CD4-positive, alpha-beta T cell (primary cell): Measurements from ENCODE around the gene FAM174C. TPM values are rescaled to one million over a fixed set of nuclear protein-coding genes. Genes with fewer than 3 reads are reported as not detected.
A peak's percentile ranks its signal among the peaks of the same experiment; 100 is the strongest.

Experiments used
- ATAC-seq: fragments of 200-7000 bp; cut with Tn5 transposase; one replicate; pipeline ENCODE4 v1.10.0; 2022; ENCODE audit warnings: mild to moderate bottlenecking; ENCODE audit not compliant: poor library complexity
- CTCF ChIA-PET: fragments of 350-600 bp; sonication (Branson Sonifier 250); formaldehyde crosslinking; loops from one replicate; lab custom pipeline; 2021; ENCODE audit warnings: antibody characterized with exemption, inconsistent platforms; lab: Charles Lee
- POLR2A ChIA-PET: fragments of 350-600 bp; sonication (Branson Sonifier 250); formaldehyde crosslinking; loops from one replicate; lab custom pipeline; 2021; ENCODE audit warnings: antibody characterized with exemption, inconsistent platforms; lab: Charles Lee
- DNase-seq, 14 experiments: peaks; one replicate each; pipeline ENCODE4 v3.0.0-alpha.2; 2013 to 2020; ENCODE audit warnings: mixed read lengths in 2 of 14
- H3K27ac ChIP-seq, 2 donors: one replicate each; pipeline versions ENCODE4 v1.5.1 to v1.7.0; 2013; ENCODE audit warnings: low read length in 2 of 2, low read depth in 1 of 2, mild to moderate bottlenecking in 1 of 2
- H3K27me3 ChIP-seq, 2 experiments: 1 replicate in 1 of 2; 2 replicates in 1 of 2; pipeline versions ENCODE4 v1.6.1 to v1.7.0; 2013; ENCODE audit warnings: low read length in 2 of 2, control low read depth in 1 of 2, mild to moderate bottlenecking in 1 of 2, moderate library complexity in 1 of 2; ENCODE audit not compliant: insufficient read depth in 2 of 2, control insufficient read depth in 1 of 2
- H3K36me3 ChIP-seq: one replicate; pipeline ENCODE4 v1.6.1; 2013; ENCODE audit warnings: low read length, control low read depth; ENCODE audit not compliant: insufficient read depth
- H3K4me1 ChIP-seq: one replicate; pipeline ENCODE4 v1.6.1; 2013; ENCODE audit warnings: low read length, control low read depth; ENCODE audit not compliant: insufficient read depth
- H3K4me3 ChIP-seq: one replicate; pipeline ENCODE4 v1.5.1; 2013; ENCODE audit warnings: mild to moderate bottlenecking, low read length, moderate library complexity
- H3K9me3 ChIP-seq, 2 experiments: 1 replicate in 1 of 2; 2 replicates in 1 of 2; pipeline versions ENCODE4 v1.6.1 to v1.7.0; 2013; ENCODE audit warnings: low read length in 2 of 2, mild to moderate bottlenecking in 2 of 2, control low read depth in 1 of 2, moderate library complexity in 1 of 2; ENCODE audit not compliant: control insufficient read depth in 1 of 2, insufficient read depth in 1 of 2
- H3K27ac Mint-ChIP-seq: one replicate; pipeline ENCODE4 v1.8.0; 2020; ENCODE audit warnings: mixed read lengths
- H3K27me3 Mint-ChIP-seq: one replicate; pipeline ENCODE4 v1.8.0; 2021; ENCODE audit warnings: mixed read lengths
- H3K36me3 Mint-ChIP-seq: one replicate; pipeline ENCODE4 v1.8.0; 2021; ENCODE audit warnings: low read depth, mixed read lengths
- H3K4me1 Mint-ChIP-seq: one replicate; pipeline ENCODE4 v1.8.0; 2021; ENCODE audit warnings: low read depth, mixed read lengths
- H3K4me3 Mint-ChIP-seq: one replicate; pipeline ENCODE4 v1.8.0; 2020; ENCODE audit warnings: mild to moderate bottlenecking, mixed read lengths
- H3K9me3 Mint-ChIP-seq: one replicate; pipeline ENCODE4 v1.8.0; 2020; ENCODE audit warnings: mixed read lengths
- CTCF ChIP-seq: fragments of 200-600 bp; IDR thresholded peaks from one replicate; pipeline ENCODE4 v1.8.0; 2022; ENCODE audit warnings: antibody characterized with exemption, mild to moderate bottlenecking
- intact Hi-C, 2 experiments: fragments of 100-400 bp; cut with DNase I in 1 of 2; cut with micrococcal nuclease in 1 of 2; formaldehyde crosslinking; loops; one replicate each; pipeline versions ENCODE4 v1.15.1 to v1.9.0; 2023 to 2025; cut with DNase I, micrococcal nuclease
- total RNA-seq, 174 experiments: library from RNA in 2 of 174; stranded (reverse) in 2 of 174; gene quantifications; one replicate each; pipeline ENCODE4 v1.2.3 and lab custom pipeline; 2021 to 2026

The FAM174C gene
- total RNA-seq, 2 experiments from 2014 or later, result 32.0 to 38.3 TPM

- Mint-ChIP-seq H3K36me3 (peaks cover 28% of the 10 kb centered on the region), H3K4me3 (peak overlapping the region; percentile 92), H3K4me1 (peaks cover 46% of the 10 kb centered on the region), H3K9me3 (no peaks in the 10 kb centered on the region), H3K27me3 (no peaks in the 10 kb centered on the region), H3K27ac (peak overlapping the region; percentile 95)
- Histone ChIP-seq H3K27me3 (no peaks in the 10 kb centered on the region), H3K4me1 (peaks cover 82% of the 10 kb centered on the region), H3K4me3 (peak overlapping the region; percentile 78), H3K9me3 (no peaks in the 10 kb centered on the region), H3K36me3 (peaks cover 13% of the 10 kb centered on the region), H3K27ac (peak overlapping the region; percentile 98)
- DNase-seq, result peak in 5 of 14 experiments; percentile 26 to 84 (median 56)
- intact Hi-C loops, result loop anchor here in 1 of 2 experiments (1.0 kb wide), 1 partner anchor 13 kb away; no protein-coding TSS in a partner anchor
- CTCF ChIA-PET, result interaction anchor here (1.0 to 11.0 kb wide), 3 partner anchors 9 to 18 kb away, joined by 3 to 255 read pairs (median 5); no protein-coding TSS in a partner anchor
- no peak for TF ChIP-seq CTCF
- ATAC-seq, result no peak
- POLR2A ChIA-PET, result interaction anchor here (1.0 to 10.3 kb wide), 6 partner anchors 7 to 18 kb away, joined by 3 to 193 read pairs (median 20); partner anchors contain the start of genes CIRBP and FAM174C
These were observed 13.3 kb upstream of the FAM174C start for GRCh38 chr19:1261798-1262622.

GRCh38 chr19:1262623-1263123 lies 12.7 kb upstream of the FAM174C start:
- TF ChIP-seq CTCF, result no peak

GRCh38 chr19:1263188-1263587 lies 12.1 kb upstream of the FAM174C start:
- DNase-seq (no peak), ATAC-seq (no peak)
- H3K27ac ChIP-seq, result peak overlapping the region in 1 of 2 donors; percentile 98
- Mint-ChIP-seq H3K9me3 (no peaks in the 10 kb centered on the region), H3K4me3 (peak overlapping the region; percentile 78), H3K27me3 (no peaks in the 10 kb centered on the region), H3K27ac (peak overlapping the region; percentile 71), H3K4me1 (peaks cover 49% of the 10 kb centered on the region), H3K36me3 (peaks cover 18% of the 10 kb centered on the region)
- no peak overlapping the region for H3K4me3 ChIP-seq
- H3K9me3 ChIP-seq, result no peaks in the 10 kb centered on the region
- H3K4me1 ChIP-seq, result peaks cover 82% of the 10 kb centered on the region
- ChIA-PET CTCF (interaction anchor here (11.0 kb wide), 1 partner anchor 19 kb away, joined by 255 read pairs; no protein-coding TSS in a partner anchor), POLR2A (interaction anchor here (10.3 kb wide), 1 partner anchor 10 kb away, joined by 193 read pairs; no protein-coding TSS in a partner anchor)
- TF ChIP-seq CTCF, result no peak
- H3K36me3 ChIP-seq, result peaks cover 1% of the 10 kb centered on the region
- intact Hi-C loops, result no loop called here
- H3K27me3 ChIP-seq, result no peaks in the 10 kb centered on the region

More at GRCh38 chr19:1262623-1263123, 12.7 kb upstream of the FAM174C start:
- H3K9me3 Mint-ChIP-seq, result no peaks in the 10 kb centered on the region
- H3K4me1 Mint-ChIP-seq, result peaks cover 49% of the 10 kb centered on the region
- H3K4me1 ChIP-seq, result peaks cover 82% of the 10 kb centered on the region
- ChIA-PET CTCF (interaction anchor here (11.0 kb wide), 1 partner anchor 18 kb away, joined by 255 read pairs; no protein-coding TSS in a partner anchor), POLR2A (interaction anchor here (3.0 to 10.3 kb wide), 2 partner anchors 10 to 13 kb away, joined by 13 to 193 read pairs; partner anchors contain the start of gene FAM174C)
- peaks cover 7% of the 10 kb centered on the region for H3K36me3 ChIP-seq
- peaks cover 23% of the 10 kb centered on the region for H3K36me3 Mint-ChIP-seq
- peak overlapping the region; percentile 78 for H3K4me3 Mint-ChIP-seq
- H3K4me3 ChIP-seq, result no peak overlapping the region
- no peaks in the 10 kb centered on the region for H3K27me3 Mint-ChIP-seq
- H3K27me3 ChIP-seq, result no peaks in the 10 kb centered on the region
- intact Hi-C loops, result no loop called here
- H3K27ac Mint-ChIP-seq, result peak overlapping the region; percentile 71
- H3K27ac ChIP-seq, result peak overlapping the region; percentile 98
- H3K9me3 ChIP-seq, result no peaks in the 10 kb centered on the region
- ATAC-seq (no peak), DNase-seq (no peak)
